K562 (cell line): ENCODE data around the gene MIEF1. TPM values are rescaled to one million over a fixed set of nuclear protein-coding genes. Genes with fewer than 3 reads are reported as not detected.

Experiments used
- CBX2 ChIP-seq: fragments of 200-600 bp; sonication (generic); IDR thresholded peaks from one replicate; pipeline ENCODE4 v1.6.1; 2012; ENCODE audit warnings: mild to moderate bottlenecking, low read length, inconsistent platforms; ENCODE audit not compliant: insufficient read depth, poor library complexity, severe bottlenecking
- CEBPG ChIP-seq, 3 experiments: fragments of 200-800 bp in 1 of 3; sonication (Bioruptor generic) in 1 of 3; sonication (generic) in 1 of 3; formaldehyde crosslinking in 1 of 3; IDR thresholded peaks in 2 of 3; conservative IDR thresholded peaks in 1 of 3; 2 replicates each; pipeline versions ENCODE4 v1.6.1 to v1.8.0; 2016 to 2022; ENCODE audit warnings: missing compliant biosample characterization in 2 of 3, missing genetic modification characterization in 2 of 3, mild to moderate bottlenecking in 1 of 3, missing genetic modification reagents in 1 of 3
- FIP1L1 ChIP-seq: fragments of 200-400 bp; formaldehyde crosslinking; IDR thresholded peaks from 2 replicates; pipeline ENCODE4 v1.6.1; 2018; ENCODE audit warnings: mild to moderate bottlenecking, low read depth, low read length; ENCODE audit not compliant: poor library complexity, severe bottlenecking
- FOXJ2 ChIP-seq: fragments of 200-800 bp; sonication (Bioruptor generic); IDR thresholded peaks from 2 replicates; pipeline ENCODE4 v1.6.1; 2016; ENCODE audit warnings: missing genetic modification characterization, missing compliant biosample characterization
- HDGF ChIP-seq: fragments of 450-650 bp; IDR thresholded peaks from 2 replicates; pipeline ENCODE4 v1.6.1; 2016
- KAT8 ChIP-seq: fragments of 450-650 bp; IDR thresholded peaks from 2 replicates; pipeline ENCODE4 v1.6.1; 2016; ENCODE audit warnings: low read depth, mild to moderate bottlenecking
- LARP7 ChIP-seq: fragments of 450-650 bp; IDR thresholded peaks from 2 replicates; pipeline ENCODE4 v1.6.1; 2016
- MAFK ChIP-seq: IDR thresholded peaks from 2 replicates; pipeline ENCODE4 v1.6.1; 2011; ENCODE audit warnings: low read length, improper control_type of control experiment
- PRPF4 ChIP-seq: fragments of 200-400 bp; formaldehyde crosslinking; IDR thresholded peaks from one replicate; pipeline ENCODE4 v1.6.1; 2017; ENCODE audit warnings: low read length, low read depth, mild to moderate bottlenecking; ENCODE audit not compliant: insufficient read depth, poor library complexity, severe bottlenecking
- RAD21 ChIP-seq, 2 experiments: fragments of 250-450 bp in 1 of 2; fragments of 450-650 bp in 1 of 2; sonication (Bioruptor Pico) in 1 of 2; formaldehyde crosslinking in 1 of 2; IDR thresholded peaks in 1 of 2; conservative IDR thresholded peaks in 1 of 2; 2 replicates each; pipeline versions ENCODE4 v1.4.0 to v1.8.0; 2020 to 2022; ENCODE audit warnings: mild to moderate bottlenecking in 2 of 2, moderate library complexity in 1 of 2
- SAP30 ChIP-seq: fragments of 200-600 bp; sonication (generic); IDR thresholded peaks from 2 replicates; pipeline ENCODE4 v1.6.1; 2012; ENCODE audit warnings: borderline replicate concordance, low read depth, mild to moderate bottlenecking, moderate library complexity, low read length, control low read depth, inconsistent platforms; ENCODE audit not compliant: insufficient read depth, poor library complexity, severe bottlenecking
- SMARCE1 ChIP-seq: fragments of 450-650 bp; IDR thresholded peaks from 2 replicates; pipeline ENCODE4 v1.7.1; 2016; ENCODE audit warnings: mild to moderate bottlenecking
- SOX6 ChIP-seq: fragments of 450-650 bp; IDR thresholded peaks from 2 replicates; pipeline ENCODE4 v1.6.1; 2014; ENCODE audit warnings: mild to moderate bottlenecking
- polyA plus RNA-seq, 8 experiments: library from polyadenylated mRNA; depleted of rRNA in 4 of 8; stranded (reverse) in 5 of 8; unstranded in 3 of 8; fragments of >200 nt; fragmentation: Nextera tagmentation in 2 of 8; fragmentation: Illumina TruSeq in 1 of 8; extraction: Ambion mirVana in 2 of 8; extraction: Trizol in 1 of 8; gene quantifications; 2 replicates each; pipeline versions ENCODE4 v1.2.1 to v1.2.3, GENCODE V29; 2011 to 2014; ENCODE audit warnings: inconsistent platforms in 1 of 8, missing spikeins in 1 of 8
- total RNA-seq, 7 experiments: library from RNA; depleted of rRNA in 6 of 7; stranded (reverse); fragments of >200 nt in 6 of 7; fragmentation: Illumina TruSeq in 2 of 7; extraction: Trizol in 2 of 7; gene quantifications; 2 replicates each; pipeline versions ENCODE4 v1.2.1 to v1.2.3, GENCODE V29; 2011 to 2021; ENCODE audit warnings: low replicate concordance in 1 of 7
- TF ChIP-seq, protein P1 (sequence below): fragments of 250-450 bp; sonication (Bioruptor Pico); IDR thresholded peaks from 2 replicates; pipeline ENCODE4 v1.5.0; 2021; ENCODE audit warnings: mild to moderate bottlenecking, moderate library complexity
- TF ChIP-seq, protein P2 (sequence below): IDR thresholded peaks from 2 replicates; pipeline ENCODE4 v1.6.1; 2011; ENCODE audit not compliant: insufficient read length; ENCODE audit errors: extremely low read depth
- TF ChIP-seq, protein P3 (sequence below): fragments of 250-450 bp; sonication (Bioruptor Pico); IDR thresholded peaks from 2 replicates; pipeline ENCODE4 v1.4.0; 2020

Gene MIEF1
- total and polyA plus RNA-seq, 9 of the 15 experiments (the other 6 are each of a cell fraction or from before 2014, with no cell fraction given) = 10.9 to 51.8 (median 25.5) TPM

DNA sequence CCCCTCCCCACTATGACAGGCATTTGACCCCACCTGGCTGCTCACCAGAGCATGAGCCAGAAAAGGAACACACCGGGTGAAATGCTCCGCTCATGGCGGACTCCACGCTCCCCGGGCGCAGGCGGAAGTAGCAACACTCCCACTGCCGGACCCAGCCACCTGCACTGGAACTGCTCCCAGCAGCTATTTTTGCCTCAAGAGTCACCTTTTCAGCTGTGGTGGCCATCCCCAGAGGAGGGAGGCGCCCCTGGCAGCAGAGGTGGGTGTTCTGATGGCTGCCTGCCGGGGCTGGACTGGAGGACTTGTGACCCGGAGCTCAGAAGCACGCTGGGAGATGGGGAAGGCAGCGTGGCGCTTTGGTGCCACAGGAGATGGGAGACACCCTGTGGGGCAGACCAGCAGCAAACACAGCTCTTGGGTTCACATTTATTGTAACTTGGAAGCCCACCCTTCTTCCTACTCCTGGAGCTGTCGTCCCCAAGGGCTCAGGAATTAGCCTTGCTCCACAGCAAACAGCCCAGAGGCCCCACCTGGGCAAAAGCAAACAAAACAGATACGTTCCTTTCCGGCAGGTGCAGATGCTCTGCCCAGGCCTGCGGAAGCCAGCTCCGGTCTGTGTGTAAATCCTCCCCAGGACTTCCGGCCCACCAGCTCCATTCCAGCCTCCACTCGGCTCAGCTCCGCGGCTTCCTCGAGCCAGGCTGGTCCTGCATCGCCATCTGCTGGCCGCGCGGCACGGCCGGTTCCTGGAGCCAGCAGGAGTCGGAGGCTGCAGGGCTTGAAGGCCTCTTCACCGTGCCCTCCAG lies 26.8 kb downstream of the MIEF1 start (continued):
- peak; percentile 95 for TF ChIP-seq FIP1L1
- TF ChIP-seq RAD21 (CRISPR knock-in tag; conservative IDR thresholded peaks at IDR 0.05 in 1 of 2, IDR thresholded peaks at IDR 0.05 in 1 of 2) = peak; percentile 92 to 96
- no peak for TF ChIP-seq LARP7
- TF ChIP-seq FOXJ2 (tag) = no peak
- TF ChIP-seq MAFK = no peak
- peak; percentile 65; the same call in 1 of the 2 replicates for TF ChIP-seq HDGF
- TF ChIP-seq SAP30 = no peak
- TF ChIP-seq, protein P1, sequence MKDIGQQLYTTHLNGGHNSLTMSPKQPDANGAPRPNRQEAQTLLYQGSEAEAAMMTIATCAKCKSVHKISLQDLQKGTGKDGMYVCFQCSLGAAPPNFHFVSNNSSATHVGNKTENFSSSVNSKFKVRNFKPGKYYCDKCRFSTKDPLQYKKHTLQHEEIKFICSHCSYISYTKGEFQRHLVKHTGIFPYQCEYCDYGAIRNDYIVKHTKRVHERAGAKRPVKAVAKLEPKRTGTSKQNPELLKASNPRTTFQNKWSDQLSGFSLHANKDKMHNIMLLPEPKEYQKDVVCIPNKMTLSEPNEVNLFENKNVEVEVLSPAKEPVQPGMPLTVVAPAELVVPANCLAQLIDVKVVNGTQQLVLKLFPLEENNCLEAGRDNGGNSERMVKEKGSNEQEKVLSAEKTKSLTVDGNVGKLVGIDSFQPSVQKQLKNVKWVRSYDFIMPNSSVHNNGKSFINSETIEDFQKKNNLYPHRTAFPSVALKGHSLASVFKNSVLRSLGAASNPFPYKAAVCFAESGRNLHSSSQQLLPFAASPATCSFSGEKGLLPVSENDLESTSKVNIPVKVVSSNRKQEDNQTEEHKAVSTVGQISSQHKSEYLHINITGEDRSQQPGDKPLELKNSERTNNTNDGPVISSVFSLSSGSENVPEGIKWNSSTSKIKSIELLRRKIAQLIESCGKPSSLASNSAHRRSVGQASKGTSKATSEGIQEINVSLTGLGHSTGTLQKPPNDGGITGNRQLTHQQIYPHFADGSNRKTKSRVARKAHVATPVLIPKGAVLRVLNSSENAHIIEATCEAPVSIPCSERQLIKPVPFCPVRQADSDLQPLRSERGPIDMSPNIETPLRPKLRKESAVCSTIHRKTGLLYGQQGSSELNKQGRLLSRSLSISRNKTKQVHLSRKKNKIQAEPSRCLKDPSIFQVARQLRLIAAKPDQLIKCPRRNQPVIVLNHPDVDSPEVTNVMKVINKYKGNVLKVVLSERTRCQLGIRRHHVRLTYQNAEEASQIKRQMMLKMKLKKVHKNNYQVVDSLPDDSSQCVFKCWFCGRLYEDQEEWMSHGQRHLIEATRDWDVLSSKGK = no peak
- TF ChIP-seq KAT8 = no peak
- TF ChIP-seq CBX2 = no peak
- TF ChIP-seq CEBPG (CRISPR knock-in tag; IDR thresholded peaks at IDR 0.05) = no peak
- no peak for TF ChIP-seq CEBPG (tag; conservative IDR thresholded peaks at IDR 0.05 in 1 of 2, IDR thresholded peaks at IDR 0.05 in 1 of 2)
- TF ChIP-seq, protein P2, sequence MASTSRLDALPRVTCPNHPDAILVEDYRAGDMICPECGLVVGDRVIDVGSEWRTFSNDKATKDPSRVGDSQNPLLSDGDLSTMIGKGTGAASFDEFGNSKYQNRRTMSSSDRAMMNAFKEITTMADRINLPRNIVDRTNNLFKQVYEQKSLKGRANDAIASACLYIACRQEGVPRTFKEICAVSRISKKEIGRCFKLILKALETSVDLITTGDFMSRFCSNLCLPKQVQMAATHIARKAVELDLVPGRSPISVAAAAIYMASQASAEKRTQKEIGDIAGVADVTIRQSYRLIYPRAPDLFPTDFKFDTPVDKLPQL = no peak
- no peak for TF ChIP-seq PRPF4
- no peak for TF ChIP-seq SMARCE1
- TF ChIP-seq, protein P3, sequence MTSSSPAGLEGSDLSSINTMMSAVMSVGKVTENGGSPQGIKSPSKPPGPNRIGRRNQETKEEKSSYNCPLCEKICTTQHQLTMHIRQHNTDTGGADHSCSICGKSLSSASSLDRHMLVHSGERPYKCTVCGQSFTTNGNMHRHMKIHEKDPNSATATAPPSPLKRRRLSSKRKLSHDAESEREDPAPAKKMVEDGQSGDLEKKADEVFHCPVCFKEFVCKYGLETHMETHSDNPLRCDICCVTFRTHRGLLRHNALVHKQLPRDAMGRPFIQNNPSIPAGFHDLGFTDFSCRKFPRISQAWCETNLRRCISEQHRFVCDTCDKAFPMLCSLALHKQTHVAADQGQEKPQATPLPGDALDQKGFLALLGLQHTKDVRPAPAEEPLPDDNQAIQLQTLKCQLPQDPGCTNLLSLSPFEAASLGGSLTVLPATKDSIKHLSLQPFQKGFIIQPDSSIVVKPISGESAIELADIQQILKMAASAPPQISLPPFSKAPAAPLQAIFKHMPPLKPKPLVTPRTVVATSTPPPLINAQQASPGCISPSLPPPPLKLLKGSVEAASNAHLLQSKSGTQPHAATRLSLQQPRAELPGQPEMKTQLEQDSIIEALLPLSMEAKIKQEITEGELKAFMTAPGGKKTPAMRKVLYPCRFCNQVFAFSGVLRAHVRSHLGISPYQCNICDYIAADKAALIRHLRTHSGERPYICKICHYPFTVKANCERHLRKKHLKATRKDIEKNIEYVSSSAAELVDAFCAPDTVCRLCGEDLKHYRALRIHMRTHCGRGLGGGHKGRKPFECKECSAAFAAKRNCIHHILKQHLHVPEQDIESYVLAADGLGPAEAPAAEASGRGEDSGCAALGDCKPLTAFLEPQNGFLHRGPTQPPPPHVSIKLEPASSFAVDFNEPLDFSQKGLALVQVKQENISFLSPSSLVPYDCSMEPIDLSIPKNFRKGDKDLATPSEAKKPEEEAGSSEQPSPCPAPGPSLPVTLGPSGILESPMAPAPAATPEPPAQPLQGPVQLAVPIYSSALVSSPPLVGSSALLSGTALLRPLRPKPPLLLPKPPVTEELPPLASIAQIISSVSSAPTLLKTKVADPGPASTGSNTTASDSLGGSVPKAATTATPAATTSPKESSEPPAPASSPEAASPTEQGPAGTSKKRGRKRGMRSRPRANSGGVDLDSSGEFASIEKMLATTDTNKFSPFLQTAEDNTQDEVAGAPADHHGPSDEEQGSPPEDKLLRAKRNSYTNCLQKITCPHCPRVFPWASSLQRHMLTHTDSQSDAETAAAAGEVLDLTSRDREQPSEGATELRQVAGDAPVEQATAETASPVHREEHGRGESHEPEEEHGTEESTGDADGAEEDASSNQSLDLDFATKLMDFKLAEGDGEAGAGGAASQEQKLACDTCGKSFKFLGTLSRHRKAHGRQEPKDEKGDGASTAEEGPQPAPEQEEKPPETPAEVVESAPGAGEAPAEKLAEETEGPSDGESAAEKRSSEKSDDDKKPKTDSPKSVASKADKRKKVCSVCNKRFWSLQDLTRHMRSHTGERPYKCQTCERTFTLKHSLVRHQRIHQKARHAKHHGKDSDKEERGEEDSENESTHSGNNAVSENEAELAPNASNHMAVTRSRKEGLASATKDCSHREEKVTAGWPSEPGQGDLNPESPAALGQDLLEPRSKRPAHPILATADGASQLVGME (CRISPR knock-in tag) = peak; percentile 68; the same call in 1 of the 2 replicates
- TF ChIP-seq SOX6 = peak; percentile 37; the same call in 1 of the 2 replicates
